ENCODE measurements around the gene DARS1.

- TF ChIP-seq EZH2phosphoT487 (IDR thresholded peaks at IDR 0.05; ENCODE audit: low read depth), result no peak
- TF ChIP-seq, protein P1, sequence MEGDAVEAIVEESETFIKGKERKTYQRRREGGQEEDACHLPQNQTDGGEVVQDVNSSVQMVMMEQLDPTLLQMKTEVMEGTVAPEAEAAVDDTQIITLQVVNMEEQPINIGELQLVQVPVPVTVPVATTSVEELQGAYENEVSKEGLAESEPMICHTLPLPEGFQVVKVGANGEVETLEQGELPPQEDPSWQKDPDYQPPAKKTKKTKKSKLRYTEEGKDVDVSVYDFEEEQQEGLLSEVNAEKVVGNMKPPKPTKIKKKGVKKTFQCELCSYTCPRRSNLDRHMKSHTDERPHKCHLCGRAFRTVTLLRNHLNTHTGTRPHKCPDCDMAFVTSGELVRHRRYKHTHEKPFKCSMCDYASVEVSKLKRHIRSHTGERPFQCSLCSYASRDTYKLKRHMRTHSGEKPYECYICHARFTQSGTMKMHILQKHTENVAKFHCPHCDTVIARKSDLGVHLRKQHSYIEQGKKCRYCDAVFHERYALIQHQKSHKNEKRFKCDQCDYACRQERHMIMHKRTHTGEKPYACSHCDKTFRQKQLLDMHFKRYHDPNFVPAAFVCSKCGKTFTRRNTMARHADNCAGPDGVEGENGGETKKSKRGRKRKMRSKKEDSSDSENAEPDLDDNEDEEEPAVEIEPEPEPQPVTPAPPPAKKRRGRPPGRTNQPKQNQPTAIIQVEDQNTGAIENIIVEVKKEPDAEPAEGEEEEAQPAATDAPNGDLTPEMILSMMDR (IDR thresholded peaks at IDR 0.05; ENCODE audit: low read depth, low read length), result no peak
Measured at GRCh38 chr2:135925571-135925970, 59.9 kb downstream of the DARS1 start.
